A549 (cell line): Measurements from ENCODE around the gene FXN. TPM values are rescaled to one million over a fixed set of nuclear protein-coding genes. Genes with fewer than 3 reads are reported as not detected.

Experiments
- ATAC-seq, 2 experiments: fragments of 200-7000 bp in 1 of 2; fragments of >200 bp in 1 of 2; cut with Nextera tagmentation in 1 of 2; cut with Tn5 transposase in 1 of 2; 3 replicates each; pipeline versions ENCODE4 v1.8.0 to v1.9.1; 2018 to 2020; ENCODE audit warnings: mild to moderate bottlenecking in 1 of 2, moderate library complexity in 1 of 2
- CTCF ChIA-PET: fragments of 300-600 bp; sonication (Branson Sonifier 250); formaldehyde crosslinking; extraction: SDS; loops from one replicate; lab custom pipeline; 2021; ENCODE audit warnings: antibody characterized with exemption, inconsistent platforms; lab: Yijun Ruan, JAX
- POLR2A ChIA-PET: fragments of 350-600 bp; formaldehyde crosslinking; extraction: SDS; loops from one replicate; lab custom pipeline; 2021; ENCODE audit warnings: antibody characterized with exemption, inconsistent platforms; lab: Yijun Ruan, JAX
- DNase-seq, 2 experiments: peaks; one replicate each; pipeline versions ENCODE4 v3.0.0 to v3.0.0-alpha.2; 2011 to 2016; ENCODE audit warnings: low read depth in 1 of 2, low spot score in 1 of 2
- FAIRE-seq: peaks from 2 replicates; lab custom pipeline; 2011; peaks lifted over from hg19 to GRCh38; lab: Jason Lieb, UNC
- H3K27ac ChIP-seq, 2 experiments: fragments of >200 bp; sonication (Bioruptor Twin); formaldehyde crosslinking; 3 replicates each; pipeline ENCODE4 v1.5.1; 2016 to 2017
- H3K4me1 ChIP-seq: fragments of >200 bp; sonication (Bioruptor Twin); formaldehyde crosslinking; 3 replicates; pipeline ENCODE4 v1.6.1; 2016
- H3K4me2 ChIP-seq: fragments of >200 bp; sonication (Bioruptor Twin); formaldehyde crosslinking; 3 replicates; pipeline ENCODE4 v1.6.1; 2016
- H3K4me3 ChIP-seq: fragments of >200 bp; sonication (Bioruptor Twin); formaldehyde crosslinking; 3 replicates; pipeline ENCODE4 v1.5.1; 2016
- H3K9me3 ChIP-seq: fragments of >200 bp; sonication (Bioruptor Twin); formaldehyde crosslinking; 3 replicates; pipeline ENCODE4 v1.6.1; 2016
- CBX2 ChIP-seq: fragments of 200-600 bp; sonication (generic); IDR thresholded peaks from 2 replicates; pipeline ENCODE4 v1.6.1; 2016; ENCODE audit warnings: low read depth, mild to moderate bottlenecking, borderline replicate concordance
- CHD2 ChIP-seq: fragments of 150-350 bp; IDR thresholded peaks from 2 replicates; pipeline ENCODE4 v1.6.1; 2014; ENCODE audit warnings: low read length; ENCODE audit not compliant: partially characterized antibody
- CHD4 ChIP-seq: fragments of 200-600 bp; sonication (generic); IDR thresholded peaks from 2 replicates; pipeline ENCODE4 v1.6.1; 2016; ENCODE audit warnings: antibody characterized with exemption, mild to moderate bottlenecking, borderline replicate concordance
- ESRRA ChIP-seq: fragments of 150-350 bp; IDR thresholded peaks from 2 replicates; pipeline ENCODE4 v1.6.1; 2014; ENCODE audit warnings: mild to moderate bottlenecking, low read length, borderline replicate concordance
- GATA3 ChIP-seq: IDR thresholded peaks from 2 replicates; pipeline ENCODE4 v1.6.1; 2012; ENCODE audit warnings: borderline replicate concordance
- HDAC2 ChIP-seq: fragments of 200-600 bp; sonication (generic); IDR thresholded peaks from 2 replicates; pipeline ENCODE4 v1.6.1; 2016
- HOXA7 ChIP-seq: fragments of 250-450 bp; sonication (Bioruptor Pico); IDR thresholded peaks from 2 replicates; pipeline ENCODE4 v1.5.0; 2020; ENCODE audit warnings: mild to moderate bottlenecking, moderate library complexity
- HOXB13 ChIP-seq: fragments of 250-450 bp; sonication (Bioruptor Pico); IDR thresholded peaks from 2 replicates; pipeline ENCODE4 v1.5.0; 2020; ENCODE audit warnings: low read depth, mild to moderate bottlenecking, moderate library complexity
- JUNB ChIP-seq: fragments of >200 bp; sonication (Bioruptor Twin); formaldehyde crosslinking; IDR thresholded peaks from 2 replicates; pipeline ENCODE4 v1.6.1; 2016
- MYC ChIP-seq: IDR thresholded peaks from 2 replicates; pipeline ENCODE4 v1.6.1; 2012; ENCODE audit warnings: mild to moderate bottlenecking, inconsistent platforms, low read length, improper control_type of control experiment, borderline replicate concordance
- NFE2L2 ChIP-seq: fragments of 150-350 bp; conservative IDR thresholded peaks from 2 replicates; pipeline ENCODE4 v1.6.1; 2014; ENCODE audit warnings: low read length
- NR3C1 ChIP-seq: fragments of >200 bp; sonication (Bioruptor Twin); formaldehyde crosslinking; IDR thresholded peaks from 3 replicates; pipeline ENCODE4 v1.6.1; 2017
- PHF8 ChIP-seq: fragments of 200-600 bp; sonication (generic); IDR thresholded peaks from 2 replicates; pipeline ENCODE4 v1.6.1; 2016; ENCODE audit warnings: low read depth, mild to moderate bottlenecking, antibody characterized with exemption, moderate library complexity, borderline replicate concordance
- POLR2A ChIP-seq: IDR thresholded peaks from 2 replicates; pipeline ENCODE4 v1.6.1; 2012; ENCODE audit warnings: mild to moderate bottlenecking, low read length
- POLR2AphosphoS2 ChIP-seq: conservative IDR thresholded peaks from 2 replicates; pipeline ENCODE4 v1.6.1; 2012; ENCODE audit warnings: low read length, improper control_type of control experiment, inconsistent platforms
- RCOR1 ChIP-seq: fragments of 150-350 bp; IDR thresholded peaks from 2 replicates; pipeline ENCODE4 v1.6.1; 2014; ENCODE audit warnings: antibody characterized with exemption, low read length, low read depth
- RNF2 ChIP-seq: fragments of 200-600 bp; sonication (generic); IDR thresholded peaks from 2 replicates; pipeline ENCODE4 v1.6.1; 2016; ENCODE audit warnings: low read depth, mild to moderate bottlenecking, antibody characterized with exemption, moderate library complexity, borderline replicate concordance
- SREBF2 ChIP-seq: fragments of 450-650 bp; IDR thresholded peaks from 2 replicates; pipeline ENCODE4 v1.6.1; 2014; ENCODE audit warnings: mild to moderate bottlenecking, moderate library complexity
- TFCP2L1 ChIP-seq: fragments of 250-450 bp; sonication (Bioruptor Pico); IDR thresholded peaks from 2 replicates; pipeline ENCODE4 v1.5.0; 2021; ENCODE audit warnings: mild to moderate bottlenecking
- TP53 ChIP-seq: fragments of 250-450 bp; sonication (Bioruptor Pico); IDR thresholded peaks from 2 replicates; pipeline ENCODE4 v1.5.0; 2021; ENCODE audit warnings: mild to moderate bottlenecking, moderate library complexity
- ZC3H11A ChIP-seq: fragments of 450-650 bp; IDR thresholded peaks from 2 replicates; pipeline ENCODE4 v1.6.1; 2014; ENCODE audit warnings: antibody characterized with exemption, mild to moderate bottlenecking
- ZFP36 ChIP-seq: fragments of 450-650 bp; IDR thresholded peaks from 2 replicates; pipeline ENCODE4 v1.6.1; 2014; ENCODE audit warnings: borderline replicate concordance; ENCODE audit not compliant: partially characterized antibody
- WGBS: methylation state at CpG from one replicate; pipeline ENCODE4 v1.1.6; 2017; ENCODE audit errors: missing lambda C conversion rate; 5-methylcytosine and 5-hydroxymethylcytosine counted together
- polyA plus RNA-seq, 4 experiments: library from polyadenylated mRNA; depleted of rRNA in 3 of 4; stranded (reverse); fragments of >200 nt; fragmentation: RNase III in 1 of 4; extraction: RNeasy Plus Mini Kit Qiagen cat#74134 plus additional on column Dnase treatment in 1 of 4; gene quantifications; 2 replicates in 3 of 4; 3 replicates in 1 of 4; pipeline ENCODE4 v1.2.3, GENCODE V29; 2011 to 2017
- TF ChIP-seq, protein P1 (sequence below): fragments of >200 bp; sonication (Bioruptor Twin); formaldehyde crosslinking; IDR thresholded peaks from 3 replicates; pipeline ENCODE4 v1.6.1; 2016
- TF ChIP-seq, protein P2 (sequence below): IDR thresholded peaks from 2 replicates; pipeline ENCODE4 v1.6.1; 2012
- TF ChIP-seq, protein P3 (sequence below): fragments of 200-600 bp; sonication (generic); IDR thresholded peaks from 2 replicates; pipeline ENCODE4 v1.6.1; 2016; ENCODE audit warnings: antibody characterized with exemption, mild to moderate bottlenecking, moderate library complexity
- TF ChIP-seq, protein P4 (sequence below): IDR thresholded peaks from 2 replicates; pipeline ENCODE4 v1.6.1; 2012
- TF ChIP-seq, protein P5 (sequence below): IDR thresholded peaks from 2 replicates; pipeline ENCODE4 v1.6.1; 2012; ENCODE audit warnings: low read depth, borderline replicate concordance
- TF ChIP-seq, protein P6 (sequence below): fragments of >200 bp; sonication (Bioruptor Twin); formaldehyde crosslinking; IDR thresholded peaks from 2 replicates; pipeline ENCODE4 v1.6.1; 2016
- TF ChIP-seq, protein P7 (sequence below): fragments of 250-450 bp; sonication (Bioruptor Pico); IDR thresholded peaks from 2 replicates; pipeline ENCODE4 v1.5.0; 2021; ENCODE audit warnings: mild to moderate bottlenecking, moderate library complexity, borderline replicate concordance

Gene FXN
- polyA plus RNA-seq, 2 of the 4 experiments (the other 2 are of a cell fraction): 22.5 to 26.0 TPM

DNA sequence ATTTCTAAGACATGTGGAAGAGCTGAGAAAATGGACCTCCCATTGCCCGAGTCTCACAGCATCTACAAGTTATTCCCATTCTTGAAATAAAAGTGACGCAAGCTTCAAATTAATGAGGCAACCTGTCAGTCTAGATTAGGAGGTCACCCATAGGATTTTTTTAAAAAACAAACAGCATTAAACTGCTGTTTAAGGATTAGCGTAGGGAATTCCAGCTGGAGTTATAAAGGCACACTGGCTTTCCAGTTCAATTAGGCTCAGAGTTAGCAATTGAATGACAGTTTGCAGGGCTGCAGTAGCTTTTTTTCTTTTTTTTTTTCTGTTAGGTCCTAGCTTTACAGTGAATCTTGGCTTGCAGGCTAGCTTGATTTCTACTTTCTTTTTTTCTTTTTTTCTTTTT lies 37.9 kb upstream of the FXN start:
- no peak overlapping the region for H3K4me3 ChIP-seq
- TF ChIP-seq, protein P1, sequence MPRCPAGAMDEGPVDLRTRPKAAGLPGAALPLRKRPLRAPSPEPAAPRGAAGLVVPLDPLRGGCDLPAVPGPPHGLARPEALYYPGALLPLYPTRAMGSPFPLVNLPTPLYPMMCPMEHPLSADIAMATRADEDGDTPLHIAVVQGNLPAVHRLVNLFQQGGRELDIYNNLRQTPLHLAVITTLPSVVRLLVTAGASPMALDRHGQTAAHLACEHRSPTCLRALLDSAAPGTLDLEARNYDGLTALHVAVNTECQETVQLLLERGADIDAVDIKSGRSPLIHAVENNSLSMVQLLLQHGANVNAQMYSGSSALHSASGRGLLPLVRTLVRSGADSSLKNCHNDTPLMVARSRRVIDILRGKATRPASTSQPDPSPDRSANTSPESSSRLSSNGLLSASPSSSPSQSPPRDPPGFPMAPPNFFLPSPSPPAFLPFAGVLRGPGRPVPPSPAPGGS: no peak
- TF ChIP-seq, protein P2, sequence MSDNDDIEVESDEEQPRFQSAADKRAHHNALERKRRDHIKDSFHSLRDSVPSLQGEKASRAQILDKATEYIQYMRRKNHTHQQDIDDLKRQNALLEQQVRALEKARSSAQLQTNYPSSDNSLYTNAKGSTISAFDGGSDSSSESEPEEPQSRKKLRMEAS: no peak
- no peak for TF ChIP-seq HDAC2
- TF ChIP-seq ZFP36: no peak
- TF ChIP-seq, protein P3, sequence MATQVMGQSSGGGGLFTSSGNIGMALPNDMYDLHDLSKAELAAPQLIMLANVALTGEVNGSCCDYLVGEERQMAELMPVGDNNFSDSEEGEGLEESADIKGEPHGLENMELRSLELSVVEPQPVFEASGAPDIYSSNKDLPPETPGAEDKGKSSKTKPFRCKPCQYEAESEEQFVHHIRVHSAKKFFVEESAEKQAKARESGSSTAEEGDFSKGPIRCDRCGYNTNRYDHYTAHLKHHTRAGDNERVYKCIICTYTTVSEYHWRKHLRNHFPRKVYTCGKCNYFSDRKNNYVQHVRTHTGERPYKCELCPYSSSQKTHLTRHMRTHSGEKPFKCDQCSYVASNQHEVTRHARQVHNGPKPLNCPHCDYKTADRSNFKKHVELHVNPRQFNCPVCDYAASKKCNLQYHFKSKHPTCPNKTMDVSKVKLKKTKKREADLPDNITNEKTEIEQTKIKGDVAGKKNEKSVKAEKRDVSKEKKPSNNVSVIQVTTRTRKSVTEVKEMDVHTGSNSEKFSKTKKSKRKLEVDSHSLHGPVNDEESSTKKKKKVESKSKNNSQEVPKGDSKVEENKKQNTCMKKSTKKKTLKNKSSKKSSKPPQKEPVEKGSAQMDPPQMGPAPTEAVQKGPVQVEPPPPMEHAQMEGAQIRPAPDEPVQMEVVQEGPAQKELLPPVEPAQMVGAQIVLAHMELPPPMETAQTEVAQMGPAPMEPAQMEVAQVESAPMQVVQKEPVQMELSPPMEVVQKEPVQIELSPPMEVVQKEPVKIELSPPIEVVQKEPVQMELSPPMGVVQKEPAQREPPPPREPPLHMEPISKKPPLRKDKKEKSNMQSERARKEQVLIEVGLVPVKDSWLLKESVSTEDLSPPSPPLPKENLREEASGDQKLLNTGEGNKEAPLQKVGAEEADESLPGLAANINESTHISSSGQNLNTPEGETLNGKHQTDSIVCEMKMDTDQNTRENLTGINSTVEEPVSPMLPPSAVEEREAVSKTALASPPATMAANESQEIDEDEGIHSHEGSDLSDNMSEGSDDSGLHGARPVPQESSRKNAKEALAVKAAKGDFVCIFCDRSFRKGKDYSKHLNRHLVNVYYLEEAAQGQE: no peak
- no peak for TF ChIP-seq NFE2L2
- TF ChIP-seq, protein P4, sequence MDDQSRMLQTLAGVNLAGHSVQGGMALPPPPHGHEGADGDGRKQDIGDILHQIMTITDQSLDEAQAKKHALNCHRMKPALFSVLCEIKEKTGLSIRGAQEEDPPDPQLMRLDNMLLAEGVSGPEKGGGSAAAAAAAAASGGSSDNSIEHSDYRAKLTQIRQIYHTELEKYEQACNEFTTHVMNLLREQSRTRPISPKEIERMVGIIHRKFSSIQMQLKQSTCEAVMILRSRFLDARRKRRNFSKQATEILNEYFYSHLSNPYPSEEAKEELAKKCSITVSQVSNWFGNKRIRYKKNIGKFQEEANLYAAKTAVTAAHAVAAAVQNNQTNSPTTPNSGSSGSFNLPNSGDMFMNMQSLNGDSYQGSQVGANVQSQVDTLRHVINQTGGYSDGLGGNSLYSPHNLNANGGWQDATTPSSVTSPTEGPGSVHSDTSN: no peak
- TF ChIP-seq HOXA7: no peak
- no peak for TF ChIP-seq CHD4
- TF ChIP-seq TFCP2L1 (CRISPR knock-in tag): no peak
- TF ChIP-seq, protein P5, sequence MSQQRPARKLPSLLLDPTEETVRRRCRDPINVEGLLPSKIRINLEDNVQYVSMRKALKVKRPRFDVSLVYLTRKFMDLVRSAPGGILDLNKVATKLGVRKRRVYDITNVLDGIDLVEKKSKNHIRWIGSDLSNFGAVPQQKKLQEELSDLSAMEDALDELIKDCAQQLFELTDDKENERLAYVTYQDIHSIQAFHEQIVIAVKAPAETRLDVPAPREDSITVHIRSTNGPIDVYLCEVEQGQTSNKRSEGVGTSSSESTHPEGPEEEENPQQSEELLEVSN: no peak
- TF ChIP-seq RNF2: no peak
- no peak for TF ChIP-seq ZC3H11A
- TF ChIP-seq RCOR1: no peak
- TF ChIP-seq NR3C1: no peak
- TF ChIP-seq MYC: no peak
- no peak for TF ChIP-seq PHF8
- TF ChIP-seq CHD2: no peak
- TF ChIP-seq, all 56 proteins: peak for 0
- 60% methylated on average over 3 of the region's 3 CpGs for WGBS
- H3K27ac ChIP-seq: no peak overlapping the region
- ChIA-PET POLR2A (no interaction called here), CTCF (interaction anchor here (0.6 to 1.9 kb wide), 5 partner anchors 19 to 1646 kb away, joined by 3 to 6 read pairs (median 3); no protein-coding TSS in a partner anchor)
- no peaks in the 10 kb centered on the region for H3K9me3 ChIP-seq
- no peaks in the 10 kb centered on the region for H3K4me1 ChIP-seq
- DNase-seq: no peak
- H3K4me2 ChIP-seq: no peak overlapping the region
- ATAC-seq: no peak
- FAIRE-seq: no peak

DNA sequence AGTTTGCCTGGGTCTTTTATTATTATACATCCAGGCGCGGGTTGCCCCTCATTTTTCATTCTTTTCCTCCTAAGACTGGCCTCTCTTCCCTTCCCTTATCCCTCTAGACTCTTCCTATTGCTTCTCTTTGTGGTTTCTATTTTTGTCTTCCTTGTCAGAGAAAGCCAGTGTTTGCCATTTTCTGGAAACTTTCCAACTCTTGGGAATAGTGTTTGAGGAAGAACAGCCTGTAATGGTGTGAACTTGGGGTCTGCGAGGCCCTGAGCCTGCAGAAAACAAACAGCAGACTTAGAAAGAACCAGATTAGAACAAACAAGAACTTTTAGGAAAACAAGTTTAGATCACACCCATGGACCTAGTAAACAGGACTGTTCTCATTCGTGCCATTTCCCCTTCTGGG lies 37.2 kb upstream of the FXN start:
- Histone ChIP-seq H3K27ac (no peak overlapping the region), H3K4me2 (no peak overlapping the region), H3K4me1 (no peaks in the 10 kb centered on the region), H3K9me3 (no peaks in the 10 kb centered on the region), H3K4me3 (no peak overlapping the region)
- CTCF ChIA-PET: interaction anchor here (1.2 to 1.9 kb wide), 3 partner anchors 415 to 1645 kb away, joined by 3 to 6 read pairs (median 3); no protein-coding TSS in a partner anchor
- ATAC-seq (no peak), DNase-seq (no peak), FAIRE-seq (no peak)
- WGBS: 9% methylated on average over 4 of the region's 4 CpGs
- POLR2A ChIA-PET: no interaction called here
- no peak for TF ChIP-seq JUNB
- TF ChIP-seq SREBF2: no peak
- no peak for TF ChIP-seq POLR2A
- TF ChIP-seq POLR2AphosphoS2: no peak
- TF ChIP-seq GATA3: no peak
- TF ChIP-seq HOXB13 (CRISPR knock-in tag): no peak
- TF ChIP-seq, protein P6, sequence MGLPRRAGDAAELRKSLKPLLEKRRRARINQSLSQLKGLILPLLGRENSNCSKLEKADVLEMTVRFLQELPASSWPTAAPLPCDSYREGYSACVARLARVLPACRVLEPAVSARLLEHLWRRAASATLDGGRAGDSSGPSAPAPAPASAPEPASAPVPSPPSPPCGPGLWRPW: no peak
- TF ChIP-seq TP53: no peak
- TF ChIP-seq, protein P7, sequence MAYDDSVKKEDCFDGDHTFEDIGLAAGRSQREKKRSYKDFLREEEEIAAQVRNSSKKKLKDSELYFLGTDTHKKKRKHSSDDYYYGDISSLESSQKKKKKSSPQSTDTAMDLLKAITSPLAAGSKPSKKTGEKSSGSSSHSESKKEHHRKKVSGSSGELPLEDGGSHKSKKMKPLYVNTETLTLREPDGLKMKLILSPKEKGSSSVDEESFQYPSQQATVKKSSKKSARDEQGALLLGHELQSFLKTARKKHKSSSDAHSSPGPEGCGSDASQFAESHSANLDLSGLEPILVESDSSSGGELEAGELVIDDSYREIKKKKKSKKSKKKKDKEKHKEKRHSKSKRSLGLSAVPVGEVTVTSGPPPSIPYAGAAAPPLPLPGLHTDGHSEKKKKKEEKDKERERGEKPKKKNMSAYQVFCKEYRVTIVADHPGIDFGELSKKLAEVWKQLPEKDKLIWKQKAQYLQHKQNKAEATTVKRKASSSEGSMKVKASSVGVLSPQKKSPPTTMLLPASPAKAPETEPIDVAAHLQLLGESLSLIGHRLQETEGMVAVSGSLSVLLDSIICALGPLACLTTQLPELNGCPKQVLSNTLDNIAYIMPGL (CRISPR knock-in tag): no peak
- no peak for TF ChIP-seq ZC3H11A
- no peak for TF ChIP-seq CHD2
- no peak for TF ChIP-seq ESRRA
- TF ChIP-seq, protein P5: no peak
- no peak for TF ChIP-seq CBX2
- no peak for TF ChIP-seq NFE2L2
- TF ChIP-seq HOXA7: no peak
- no peak for TF ChIP-seq CHD4
